ENCODE measurements around the gene AGBL1. TPM values are rescaled to one million over a fixed set of nuclear protein-coding genes. Genes with fewer than 3 reads are reported as not detected.
"Not testable (repeated sequence)": the region's sequence is repeated elsewhere in the genome, so short reads cannot be mapped to it uniquely, and the experiment has no call there.

The AGBL1 gene
- total RNA-seq, 1 donor from 2014 or later = not detected

DNA sequence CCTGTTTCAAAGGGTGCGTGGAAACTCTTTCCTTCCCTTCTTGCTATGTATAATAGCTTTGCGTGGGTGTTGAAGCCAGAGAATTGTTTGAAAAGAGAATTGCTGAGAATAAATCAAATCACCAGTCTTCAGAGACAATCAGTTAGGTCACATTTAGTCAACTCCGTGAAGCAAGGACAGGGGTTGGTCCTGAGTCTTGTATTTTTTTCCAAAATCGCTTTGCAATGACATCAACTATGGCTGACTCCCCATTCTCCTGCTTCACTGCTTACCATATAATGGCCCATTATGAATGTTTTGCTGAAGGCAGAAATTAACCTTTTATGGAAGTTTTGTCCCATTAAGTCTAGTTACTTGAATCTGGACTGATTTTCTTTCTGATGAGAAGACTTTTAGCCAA is 852.8 kb downstream of the AGBL1 start:
- DNase-seq (ENCODE audit: low read depth) = no peak

GRCh38 chr15:86935841-86936240 is 856.2 kb downstream of the AGBL1 start:
- no peak for DNase-seq (ENCODE audit: low read depth)

DNA sequence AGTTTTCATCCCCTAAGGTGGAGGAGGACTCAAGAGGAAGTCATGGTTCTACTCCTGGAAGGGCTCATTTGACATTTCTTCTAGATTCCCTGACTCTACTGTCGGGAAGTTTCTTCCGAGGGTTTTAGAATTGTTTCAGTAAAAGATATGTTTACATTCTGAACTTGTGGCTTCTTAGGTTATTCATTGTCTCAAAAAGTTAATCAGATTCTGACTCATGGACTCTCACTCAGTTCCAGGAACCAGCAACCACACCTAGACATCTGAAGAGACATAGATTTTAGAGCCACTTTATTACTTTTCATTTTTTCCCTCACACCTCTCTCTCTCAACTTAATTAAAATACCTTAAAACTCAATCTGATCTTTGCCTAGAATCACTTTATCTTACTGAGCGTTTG is 862.6 kb downstream of the AGBL1 start:
- peak; percentile 71 for DNase-seq (ENCODE audit: low read depth)

DNA sequence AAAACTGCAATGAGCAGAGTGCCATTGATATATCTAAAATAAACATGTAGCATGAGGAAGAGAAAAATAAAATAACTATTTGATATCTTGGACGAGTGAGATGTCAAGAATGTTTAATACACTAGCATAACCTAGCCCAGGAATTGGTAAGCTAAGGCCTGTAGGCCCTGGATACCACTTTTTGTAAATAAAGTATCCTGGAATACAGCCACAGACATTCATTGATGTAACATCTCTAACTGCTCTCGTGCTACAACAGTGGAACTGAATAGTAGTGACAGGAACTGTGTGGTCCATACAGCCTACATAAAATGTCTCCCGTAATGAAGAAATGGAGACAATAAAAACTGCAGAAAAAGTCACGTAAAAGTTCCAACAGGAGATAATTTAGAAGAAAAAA is 869.0 kb downstream of the AGBL1 start:
- DNase-seq (ENCODE audit: low read depth) = no peak

GRCh38 chr15:86959254-86959653 is 879.6 kb downstream of the AGBL1 start:
- DNase-seq (ENCODE audit: low read depth) = no peak

DNA sequence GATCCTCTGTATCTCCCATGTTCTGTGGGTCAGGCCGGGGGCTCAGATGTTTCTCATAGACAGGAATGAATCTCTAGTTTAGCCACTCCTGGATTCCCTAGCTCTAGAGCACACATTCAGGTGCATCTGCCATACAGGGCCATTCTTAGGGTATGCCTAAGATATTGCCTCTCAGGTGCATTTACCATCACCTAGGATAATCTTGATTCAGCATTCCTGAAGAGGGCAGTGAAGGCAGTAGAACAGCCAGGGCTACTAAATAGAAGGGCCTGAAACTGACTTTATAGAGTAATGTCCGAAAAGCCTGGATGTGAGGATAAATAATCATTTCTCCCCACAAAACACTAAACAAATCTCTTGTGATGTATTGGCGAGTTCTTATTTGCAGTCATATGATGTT is 882.0 kb downstream of the AGBL1 start:
- no peak for DNase-seq (ENCODE audit: low read depth)

DNA sequence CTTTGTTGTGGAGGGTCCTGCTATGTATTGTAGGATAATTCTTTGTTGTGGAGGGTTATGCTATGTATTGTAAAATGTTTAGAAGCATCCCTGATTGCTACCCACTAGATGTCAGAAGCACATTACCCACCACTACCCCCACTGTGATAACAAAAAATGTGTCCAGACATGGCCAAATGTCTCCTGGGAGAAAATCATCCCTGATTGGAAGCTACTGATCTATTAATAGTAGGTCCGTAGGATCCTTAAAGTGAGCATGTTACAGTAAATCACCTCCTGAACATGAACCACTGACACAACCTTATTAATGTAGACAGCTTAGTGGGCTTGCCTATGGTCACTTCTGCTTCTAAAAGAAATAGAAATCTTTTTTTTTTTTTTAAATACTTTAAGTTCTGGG is 884.6 kb downstream of the AGBL1 start:
- DNase-seq (ENCODE audit: low read depth) = no peak

GRCh38 chr15:86968244-86968643 is 888.6 kb downstream of the AGBL1 start:
- DNase-seq (ENCODE audit: low read depth) = no peak

DNA sequence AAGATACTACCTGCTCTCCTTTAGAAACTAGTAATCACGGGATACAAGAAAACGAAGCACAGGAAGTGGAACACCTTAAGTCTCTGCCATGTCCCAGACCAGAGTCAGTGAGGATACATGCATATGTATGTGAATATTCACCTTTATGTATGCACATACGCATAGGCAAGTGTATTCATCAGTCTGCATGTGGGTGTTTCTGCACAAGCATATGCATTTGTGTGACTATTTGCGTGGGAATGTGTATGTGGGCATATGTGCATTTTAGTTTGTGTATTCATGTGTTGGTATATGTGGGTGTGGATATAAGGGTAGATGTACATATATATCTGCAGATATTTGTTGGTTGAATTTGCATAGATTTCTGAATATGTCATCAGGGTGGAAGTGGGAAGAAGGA is 889.7 kb downstream of the AGBL1 start:
- no peak for DNase-seq (ENCODE audit: low read depth)

- no peak for DNase-seq (ENCODE audit: low read depth)
Measured at GRCh38 chr15:86973284-86973844, 893.7 kb downstream of the AGBL1 start.

DNA sequence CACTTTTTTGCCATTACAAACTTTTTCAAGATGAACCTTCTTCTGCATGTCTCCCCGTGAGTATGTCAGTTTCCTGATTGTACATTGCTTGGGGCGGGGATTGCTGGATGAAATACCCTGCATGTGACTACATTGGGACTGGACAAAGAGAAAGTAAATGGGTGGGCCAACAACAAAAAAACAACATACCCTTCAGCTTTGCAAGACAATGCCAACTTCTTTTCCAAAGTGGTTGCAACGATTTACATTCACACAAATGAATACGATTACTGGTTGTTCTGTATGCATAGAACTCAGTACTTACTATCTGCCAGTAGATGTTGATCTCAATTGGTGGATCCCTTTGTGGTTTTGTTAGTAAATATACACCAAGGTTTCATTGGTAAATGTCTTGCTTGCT is 908.4 kb downstream of the AGBL1 start:
- DNase-seq (ENCODE audit: low read depth) = no peak

DNA sequence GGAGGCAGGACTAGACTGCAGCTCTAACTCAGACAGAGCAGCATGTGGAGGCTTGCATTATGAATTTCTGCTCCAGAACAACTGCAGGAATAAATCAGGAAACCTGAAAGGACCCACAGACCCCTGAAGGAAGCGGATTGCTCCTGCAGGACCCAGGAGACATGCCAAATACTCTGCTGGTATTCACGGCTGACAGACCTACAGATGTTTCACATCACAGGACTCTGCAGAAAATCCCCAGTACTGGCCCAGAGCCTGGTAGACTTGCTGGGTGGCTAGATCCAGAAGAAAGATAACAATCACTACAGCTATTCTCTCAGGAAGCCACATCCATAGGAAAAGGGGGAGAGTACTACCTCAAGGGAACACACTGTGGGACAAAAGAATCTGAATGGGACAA is 942.1 kb downstream of the AGBL1 start:
- DNase-seq (ENCODE audit: low read depth) = no peak

GRCh38 chr15:87031540-87032230 is 952.0 kb downstream of the AGBL1 start:
- no peak for DNase-seq (ENCODE audit: low read depth)

- no peak for DNase-seq (ENCODE audit: low read depth)
Measured at GRCh38 chr15:87032295-87032694, 952.6 kb downstream of the AGBL1 start.

GRCh38 chr15:87033056-87033455 is 953.4 kb downstream of the AGBL1 start:
- no peak for DNase-seq (ENCODE audit: low read depth)

DNA sequence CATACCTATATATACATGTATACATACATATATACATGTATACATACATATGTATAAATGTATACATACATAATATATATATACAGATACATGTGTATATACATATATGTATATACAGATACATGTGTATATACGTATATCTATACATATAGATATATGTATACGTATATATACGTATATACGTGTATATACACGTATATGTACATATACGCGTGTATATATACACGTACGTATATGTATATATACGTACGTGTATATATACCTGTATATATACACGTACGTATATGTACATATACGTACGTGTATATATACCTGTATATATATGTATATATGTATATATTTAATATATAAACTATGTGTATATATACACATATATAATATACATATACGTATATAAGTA is 955.2 kb downstream of the AGBL1 start:
- no peak for DNase-seq (ENCODE audit: low read depth)

- DNase-seq (ENCODE audit: low read depth) = no peak
Measured at GRCh38 chr15:87038404-87038803, 958.7 kb downstream of the AGBL1 start.

- DNase-seq (ENCODE audit: low read depth) = not testable (repeated sequence)
Measured at GRCh38 chr15:87042619-87043018, 962.9 kb downstream of the AGBL1 start.

GRCh38 chr15:87045746-87046145 is 966.1 kb downstream of the AGBL1 start:
- DNase-seq (ENCODE audit: low read depth) = peak; percentile 8

DNA sequence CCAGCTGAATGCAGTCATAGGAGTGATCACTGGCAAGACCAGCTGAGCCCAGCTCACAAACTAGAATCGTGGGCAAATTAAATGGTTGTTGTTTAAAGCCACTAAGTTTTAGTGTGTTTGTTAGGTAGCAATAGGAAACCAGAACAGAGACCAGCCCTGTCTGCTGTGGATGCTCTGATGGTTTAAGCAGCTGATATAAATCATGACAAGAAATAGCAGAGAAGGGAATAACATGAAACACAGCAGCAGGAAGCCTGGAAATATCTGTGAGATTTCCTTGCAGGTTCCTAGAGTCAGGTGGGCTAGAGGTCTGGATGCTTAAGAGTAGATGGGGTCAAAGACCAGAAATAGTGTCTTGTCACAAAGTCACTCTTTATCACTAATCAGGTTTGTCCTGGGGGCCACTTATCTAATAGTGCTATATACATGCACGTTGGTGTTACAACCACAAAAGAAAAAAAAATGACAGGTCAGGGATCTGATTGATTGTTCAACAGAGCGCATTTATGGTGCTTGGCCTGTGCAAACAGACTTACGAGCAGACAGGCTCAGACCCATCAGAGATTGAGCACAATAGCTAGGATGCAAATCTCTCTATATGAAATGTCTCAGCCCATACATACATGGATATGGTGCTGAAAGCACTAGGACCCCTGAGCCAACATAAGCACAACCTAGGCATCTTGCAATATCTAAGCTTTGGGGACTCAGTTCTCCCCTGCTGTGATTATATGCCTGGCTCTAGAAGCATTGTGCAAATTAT is 967.7 kb downstream of the AGBL1 start:
- DNase-seq (ENCODE audit: low read depth) = no peak

Data from renal cortical epithelial cell (primary cell).